ENCODE measurements around the gene SMARCAL1. TPM values are rescaled to one million over a fixed set of nuclear protein-coding genes. Genes with fewer than 3 reads are reported as not detected.

SMARCAL1 gene
- total RNA-seq, 1 experiment from 2014 or later, result 20.9 TPM

- TF ChIP-seq USF2 (CRISPR knock-in tag; IDR thresholded peaks at IDR 0.05) (peak; percentile 36; the same call in 1 of the 2 replicates), TP53 (CRISPR knock-in tag; IDR thresholded peaks at IDR 0.05) (0 out of 2 replicates have a peak, but pooled peaks have one; percentile 27), FOXP4 (CRISPR knock-in tag; IDR thresholded peaks at IDR 0.05) (peak; percentile 12; the same call in 1 of the 2 replicates), SMAD3 (CRISPR knock-in tag; IDR thresholded peaks at IDR 0.05; ENCODE audit: borderline replicate concordance) (0 out of 2 replicates have a peak, but pooled peaks have one; percentile 24), SMAD4 (CRISPR knock-in tag; IDR thresholded peaks at IDR 0.05) (no peak), HMGXB4 (CRISPR knock-in tag; IDR thresholded peaks at IDR 0.05) (0 out of 2 replicates have a peak, but pooled peaks have one; percentile 35)
These were observed at the start of gene SMARCAL1 (continued) for GRCh38 chr2:216412022-216412999.

GRCh38 chr2:216362730-216363129 is 49.6 kb upstream of the SMARCAL1 start:
- CTCF ChIA-PET, result interaction anchor here (1.2 kb wide), 1 partner anchor 42 kb away, joined by 3 read pairs; no protein-coding TSS in a partner anchor
- Mint-ChIP-seq H3K4me1 (peaks cover 15% of the 10 kb centered on the region), H3K9me3 (no peaks in the 10 kb centered on the region), H3K27ac (no peak overlapping the region), H3K4me3 (no peak overlapping the region), H3K27me3 (ENCODE audit: low read depth) (peaks cover 3% of the 10 kb centered on the region), H3K36me3 (no peaks in the 10 kb centered on the region)
- no peak for DNase-seq (ENCODE audit: low spot score)
- TF ChIP-seq ZBTB43 (CRISPR knock-in tag; IDR thresholded peaks at IDR 0.05), result no peak
- no peak for TF ChIP-seq NFATC4 (CRISPR knock-in tag; IDR thresholded peaks at IDR 0.05)
- TF ChIP-seq CBFB (CRISPR knock-in tag; IDR thresholded peaks at IDR 0.05; ENCODE audit: low read depth), result no peak
- TF ChIP-seq ZNF121 (CRISPR knock-in tag; IDR thresholded peaks at IDR 0.05), result no peak
- TF ChIP-seq SP1 (CRISPR knock-in tag; conservative IDR thresholded peaks at IDR 0.05), result no peak
- no peak for TF ChIP-seq OVOL2 (CRISPR knock-in tag; IDR thresholded peaks at IDR 0.05; ENCODE audit: borderline replicate concordance)
- ATAC-seq, result no peak
- POLR2A ChIA-PET, result no interaction called here

- Mint-ChIP-seq H3K27me3 (ENCODE audit: low read depth) (peaks cover 4% of the 10 kb centered on the region), H3K27ac (no peak overlapping the region), H3K9me3 (no peaks in the 10 kb centered on the region), H3K4me1 (peaks cover 16% of the 10 kb centered on the region), H3K4me3 (no peak overlapping the region), H3K36me3 (no peaks in the 10 kb centered on the region)
- CTCF ChIA-PET, result interaction anchor here (1.2 kb wide), 1 partner anchor 41 kb away, joined by 3 read pairs; no protein-coding TSS in a partner anchor
- POLR2A ChIA-PET, result no interaction called here
- ATAC-seq (no peak), DNase-seq (ENCODE audit: low spot score) (no peak)
- no peak for TF ChIP-seq ETV6 (CRISPR knock-in tag; IDR thresholded peaks at IDR 0.05)
- no peak for TF ChIP-seq SOX15 (CRISPR knock-in tag; IDR thresholded peaks at IDR 0.05)
- no peak for TF ChIP-seq FOXP4 (CRISPR knock-in tag; IDR thresholded peaks at IDR 0.05)
- no peak for TF ChIP-seq NR2C2 (CRISPR knock-in tag; IDR thresholded peaks at IDR 0.05)
- TF ChIP-seq ARID4B (CRISPR knock-in tag; IDR thresholded peaks at IDR 0.05; ENCODE audit: borderline replicate concordance), result no peak
- no peak for TF ChIP-seq MXD4 (CRISPR knock-in tag; IDR thresholded peaks at IDR 0.05; ENCODE audit: borderline replicate concordance)
- TF ChIP-seq IRF2 (CRISPR knock-in tag; IDR thresholded peaks at IDR 0.05; ENCODE audit: borderline replicate concordance, low read depth), result no peak
- no peak for TF ChIP-seq OVOL2 (CRISPR knock-in tag; IDR thresholded peaks at IDR 0.05; ENCODE audit: borderline replicate concordance)
These were observed 49.1 kb upstream of the SMARCAL1 start for GRCh38 chr2:216363221-216363620.
